GM12864 (cell line): ENCODE data around the gene PYY.

Source experiments
- DNase-seq: peaks from one replicate; pipeline ENCODE4 v3.0.0-alpha.2; 2011; ENCODE audit warnings: low read depth
- H3K4me3 ChIP-seq: 2 replicates; pipeline ENCODE4 v1.5.1; 2011; ENCODE audit warnings: mild to moderate bottlenecking, low read depth, low read length, control low read depth
- CTCF ChIP-seq: IDR thresholded peaks from 2 replicates; pipeline ENCODE4 v1.5.1; 2011; ENCODE audit warnings: low read depth, mild to moderate bottlenecking, moderate library complexity, low read length, control low read depth, inconsistent platforms; ENCODE audit errors: missing control alignments

Gene PYY

GRCh38 chr17:43995150-43995471 is 41.4 kb upstream of the PYY start:
- DNase-seq, result no peak
- no peak overlapping the region for H3K4me3 ChIP-seq

GRCh38 chr17:43994272-43995149 is 40.8 kb upstream of the PYY start:
- peak; percentile 82 for TF ChIP-seq CTCF
- no peak for DNase-seq
- no peak overlapping the region for H3K4me3 ChIP-seq

More at GRCh38 chr17:43995150-43995471, 41.4 kb upstream of the PYY start:
- no peak for TF ChIP-seq CTCF

- no peak overlapping the region for H3K4me3 ChIP-seq
- no peak for TF ChIP-seq CTCF
- DNase-seq, result no peak
Measured at GRCh38 chr17:43992641-43993040, 38.9 kb upstream of the PYY start.

- H3K4me3 ChIP-seq, result no peak overlapping the region
- no peak for DNase-seq
- no peak for TF ChIP-seq CTCF
Measured at GRCh38 chr17:43988301-43988700, 34.6 kb upstream of the PYY start.

GRCh38 chr17:43987131-43988021 is 33.6 kb upstream of the PYY start:
- no peak overlapping the region for H3K4me3 ChIP-seq
- TF ChIP-seq CTCF, result no peak
- no peak for DNase-seq

- H3K4me3 ChIP-seq, result no peak overlapping the region
- TF ChIP-seq CTCF, result no peak
- no peak for DNase-seq
Measured at GRCh38 chr17:43986225-43986981, 32.7 kb upstream of the PYY start.
